Lower leg skin (tissue), 3 donors: ENCODE data around the gene TNIP3.

ENCODE experiments used
- CTCF ChIP-seq, 3 donors: fragments of 450-650 bp; IDR thresholded peaks; one replicate each; pipeline ENCODE4 v1.5.1; 2016; ENCODE audit warnings: antibody characterized with exemption in 3 of 3, mild to moderate bottlenecking in 3 of 3, moderate library complexity in 2 of 3
- POLR2A ChIP-seq, 2 donors: fragments of 450-650 bp; IDR thresholded peaks; one replicate each; pipeline ENCODE4 v1.6.1; 2016 to 2017; ENCODE audit warnings: antibody characterized with exemption in 2 of 2, mild to moderate bottlenecking in 1 of 2, moderate library complexity in 1 of 2

DNA sequence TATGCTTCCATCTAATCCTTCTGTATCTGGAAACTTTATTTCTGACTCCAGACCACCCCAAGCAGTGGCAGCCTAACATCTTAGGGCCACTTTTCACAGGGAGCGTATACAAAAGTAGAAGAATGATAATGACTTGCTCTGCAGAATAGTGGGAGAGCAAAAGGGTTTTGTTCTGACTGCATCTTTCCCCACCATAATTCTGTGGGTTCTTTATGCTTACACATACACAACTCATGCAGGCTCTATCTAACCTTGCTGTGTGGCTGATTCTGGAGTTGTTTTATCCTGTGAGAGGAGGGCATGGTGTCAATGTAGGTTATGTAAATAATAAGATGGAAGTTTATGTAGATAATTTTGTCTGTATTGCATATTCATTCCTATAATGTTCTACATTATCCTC lies 49.4 kb downstream of the TNIP3 start:
- TF ChIP-seq CTCF (IDR thresholded peaks at IDR 0.05) (no peak), POLR2A (IDR thresholded peaks at IDR 0.05) (no peak)
